HCT116 (cell line): ENCODE data around the gene SLC25A29. TPM values are rescaled to one million over a fixed set of nuclear protein-coding genes. Genes with fewer than 3 reads are reported as not detected.

Experiments
- ATAC-seq: fragments of 200-7000 bp; cut with Tn5 transposase; 2 replicates; pipeline ENCODE4 v1.9.1; 2020; ENCODE audit warnings: mild to moderate bottlenecking, moderate library complexity
- BruUV-seq: library from RNA; stranded (reverse); fragments of 400-500 nt; replicated peaks from 2 replicates; lab custom pipeline; 2021; lab: Mats Ljungman, UMichigan
- CTCF ChIA-PET: fragments of 300-600 bp; sonication (Branson Sonifier 250); formaldehyde crosslinking; loops from one replicate; lab custom pipeline; 2021; ENCODE audit warnings: antibody characterized with exemption; lab: Charles Lee
- POLR2A ChIA-PET: fragments of 300-600, 350-600 bp; sonication (Branson Sonifier 250); formaldehyde crosslinking; loops from one replicate; lab custom pipeline; 2021; ENCODE audit warnings: antibody characterized with exemption; lab: Charles Lee
- RAD21 ChIA-PET, 2 experiments: fragments of 300-600 bp; sonication (Branson Sonifier 250); formaldehyde crosslinking; loops; one replicate each; lab custom pipeline; 2023; ENCODE audit warnings: low total read pairs in 2 of 2; ENCODE audit not compliant: uncharacterized antibody in 2 of 2, unreplicated experiment in 2 of 2, low non-redundant PET in 1 of 2; lab: Charles Lee
- DNase-seq: peaks from one replicate; pipeline ENCODE4 v3.0.0-alpha.2; 2010; ENCODE audit warnings: low read depth, low spot score
- H2AFZ ChIP-seq: fragments of 200-600 bp; shearing (Covaris generic), sonication (generic); 2 replicates; pipeline ENCODE4 v1.6.1; 2017; ENCODE audit warnings: low read depth, mixed run types, mixed read lengths, antibody characterized with exemption, low read length; ENCODE audit not compliant: poor library complexity, severe bottlenecking
- H3K27ac ChIP-seq: 2 replicates; pipeline ENCODE4 v1.5.1; 2012; ENCODE audit warnings: low read depth, low read length
- H3K27me3 ChIP-seq: fragments of 200-600 bp; sonication (generic); 2 replicates; pipeline ENCODE4 v1.6.1; 2016; ENCODE audit warnings: mixed run types, low read length, mixed read lengths; ENCODE audit not compliant: insufficient read depth
- H3K36me3 ChIP-seq, 2 experiments: fragments of 200-500 bp in 1 of 2; fragments of 200-600 bp in 1 of 2; sonication (Bioruptor generic) in 1 of 2; sonication (generic) in 1 of 2; 2 replicates each; pipeline versions ENCODE4 v1.5.1 to v1.6.1; 2014 to 2016; ENCODE audit warnings: low read length in 2 of 2, inconsistent platforms in 1 of 2, mixed read lengths in 1 of 2, mixed run types in 1 of 2; ENCODE audit not compliant: insufficient read depth in 2 of 2, control insufficient read depth in 1 of 2
- H3K4me1 ChIP-seq, 2 experiments: fragments of 200-600 bp in 1 of 2; sonication (generic) in 1 of 2; 2 replicates each; pipeline versions ENCODE4 v1.5.1 to v1.6.1; 2012 to 2017; ENCODE audit warnings: low read length in 2 of 2, inconsistent platforms in 1 of 2, mild to moderate bottlenecking in 1 of 2, mixed read lengths in 1 of 2, mixed run types in 1 of 2, moderate library complexity in 1 of 2; ENCODE audit not compliant: insufficient read depth in 2 of 2, control insufficient read depth in 1 of 2
- H3K4me2 ChIP-seq: fragments of 200-600 bp; sonication (generic); 2 replicates; pipeline ENCODE4 v1.6.1; 2017; ENCODE audit warnings: mixed run types, low read length, mixed read lengths
- H3K4me3 ChIP-seq, 2 experiments: fragments of 200-600 bp in 1 of 2; sonication (generic) in 1 of 2; replicated peaks in 1 of 2; 2 replicates each; pipeline ENCODE4 v1.5.1; 2011 to 2016; ENCODE audit warnings: low read length in 2 of 2, control low read depth in 1 of 2, low read depth in 1 of 2, mild to moderate bottlenecking in 1 of 2, mixed read lengths in 1 of 2, mixed run types in 1 of 2
- H3K79me2 ChIP-seq: fragments of 200-600 bp; sonication (generic); 2 replicates; pipeline ENCODE4 v1.6.1; 2017; ENCODE audit warnings: mild to moderate bottlenecking, mixed run types, low read length, moderate library complexity, mixed read lengths; ENCODE audit not compliant: insufficient read depth
- H3K9ac ChIP-seq: fragments of 200-600 bp; sonication (generic); 2 replicates; pipeline ENCODE4 v1.6.1; 2016; ENCODE audit warnings: low read length, mixed read lengths
- H3K9me2 ChIP-seq: fragments of 200-600 bp; sonication (generic), shearing (Covaris generic); 2 replicates; pipeline ENCODE4 v1.6.1; 2017; ENCODE audit warnings: mixed run types, mild to moderate bottlenecking, moderate library complexity; ENCODE audit not compliant: insufficient read depth
- H3K9me3 ChIP-seq, 2 experiments: fragments of 200-500 bp in 1 of 2; fragments of 200-600 bp in 1 of 2; sonication (Bioruptor generic) in 1 of 2; sonication (generic) in 1 of 2; 2 replicates each; pipeline ENCODE4 v1.6.1; 2014 to 2017; ENCODE audit warnings: low read length in 2 of 2, mixed read lengths in 2 of 2, inconsistent platforms in 1 of 2, low read depth in 1 of 2, mild to moderate bottlenecking in 1 of 2, mixed run types in 1 of 2, moderate library complexity in 1 of 2; ENCODE audit not compliant: control insufficient read depth in 1 of 2, insufficient read depth in 1 of 2
- H4K20me1 ChIP-seq: fragments of 200-600 bp; sonication (generic), shearing (Covaris generic); 2 replicates; pipeline ENCODE4 v1.6.1; 2017; ENCODE audit warnings: mixed run types, mild to moderate bottlenecking, moderate library complexity; ENCODE audit not compliant: insufficient read depth
- POLR2A ChIP-seq: IDR thresholded peaks from 2 replicates; pipeline ENCODE4 v1.7.0; 2011; ENCODE audit warnings: borderline replicate concordance; ENCODE audit not compliant: insufficient read depth, insufficient read length; ENCODE audit errors: extremely low read depth
- SP1 ChIP-seq: IDR thresholded peaks from 2 replicates; pipeline ENCODE4 v1.6.1; 2012; ENCODE audit warnings: low read depth
- ZBTB33 ChIP-seq: IDR thresholded peaks from 2 replicates; pipeline ENCODE4 v1.6.1; 2011; ENCODE audit warnings: mild to moderate bottlenecking, low read length, moderate library complexity; ENCODE audit not compliant: insufficient replicate concordance; ENCODE audit errors: extremely low read depth
- intact Hi-C: fragments of 100-400 bp; cut with micrococcal nuclease; formaldehyde crosslinking; loops from 2 replicates; pipeline ENCODE4 v1.10.0; 2022
- total RNA-seq: library from RNA; stranded (reverse); gene quantifications from one replicate; pipeline ENCODE4 v1.2.1, GENCODE V29; 2021; ENCODE audit not compliant: unreplicated experiment

Gene SLC25A29
- total RNA-seq, 1 experiment from 2014 or later, result 38.7 TPM

GRCh38 chr14:100330007-100330344 is 23.7 kb upstream of the SLC25A29 start:
- H3K9me3 ChIP-seq, result no peaks in the 10 kb centered on the region
- no peak overlapping the region for H3K9ac ChIP-seq
- DNase-seq (no peak), ATAC-seq (no peak)
- no peak overlapping the region for H3K4me3 ChIP-seq
- no peak overlapping the region for H3K4me2 ChIP-seq
- no peaks in the 10 kb centered on the region for H3K36me3 ChIP-seq
- H3K27ac ChIP-seq, result no peak overlapping the region
- intact Hi-C loops, result no loop called here
- no peak overlapping the region for H2AFZ ChIP-seq
- CTCF ChIA-PET, result no interaction called here
- POLR2A ChIA-PET, result no interaction called here
- no peaks in the 10 kb centered on the region for H4K20me1 ChIP-seq
- H3K27me3 ChIP-seq, result no peaks in the 10 kb centered on the region
- no TSS peak for BruUV-seq
- TF ChIP-seq SP1, result no peak
- TF ChIP-seq POLR2A, result no peak
- no peaks in the 10 kb centered on the region for H3K4me1 ChIP-seq
- no peaks in the 10 kb centered on the region for H3K9me2 ChIP-seq
- H3K79me2 ChIP-seq, result no peaks in the 10 kb centered on the region
- RAD21 ChIA-PET, result no interaction called here

GRCh38 chr14:100329233-100330006 is 23.2 kb upstream of the SLC25A29 start:
- Histone ChIP-seq H3K79me2 (no peaks in the 10 kb centered on the region), H3K4me2 (no peak overlapping the region), H2AFZ (no peak overlapping the region), H3K9ac (no peak overlapping the region), H4K20me1 (no peaks in the 10 kb centered on the region), H3K4me1 (no peaks in the 10 kb centered on the region), H3K36me3 (no peaks in the 10 kb centered on the region), H3K27ac (no peak overlapping the region), H3K4me3 (no peak overlapping the region), H3K27me3 (no peaks in the 10 kb centered on the region), H3K9me2 (no peaks in the 10 kb centered on the region), H3K9me3 (no peaks in the 10 kb centered on the region)
- ChIA-PET POLR2A (no interaction called here), RAD21 (no interaction called here), CTCF (no interaction called here)
- TF ChIP-seq ZBTB33, result no peak
- intact Hi-C loops, result no loop called here
- ATAC-seq (no peak), DNase-seq (no peak)
- BruUV-seq, result no TSS peak
